Muscle of leg (tissue), 11 donors: ENCODE results near the gene FSD1. TPM values are rescaled to one million over a fixed set of nuclear protein-coding genes. Genes with fewer than 3 reads are reported as not detected.
"Not testable (repeated sequence)": the region's sequence is repeated elsewhere in the genome, so short reads cannot be mapped to it uniquely, and the experiment has no call there.

ENCODE experiments used
- DNase-seq: peaks from one replicate; pipeline ENCODE4 v3.0.0; 2013
- H3K27ac ChIP-seq: one replicate; pipeline ENCODE4 v1.5.1; 2013; ENCODE audit warnings: mild to moderate bottlenecking, low read length, control low read depth
- H3K27me3 ChIP-seq: one replicate; pipeline ENCODE4 v1.6.1; 2013; ENCODE audit warnings: low read length; ENCODE audit not compliant: control insufficient read depth, insufficient read depth
- H3K36me3 ChIP-seq: one replicate; pipeline ENCODE4 v1.6.1; 2013; ENCODE audit warnings: low read length; ENCODE audit not compliant: control insufficient read depth, insufficient read depth
- H3K4me1 ChIP-seq: one replicate; pipeline ENCODE4 v1.6.1; 2013; ENCODE audit warnings: low read length; ENCODE audit not compliant: control insufficient read depth, insufficient read depth
- H3K4me3 ChIP-seq: one replicate; pipeline ENCODE4 v1.5.1; 2013; ENCODE audit warnings: low read length, control low read depth
- H3K9me3 ChIP-seq: replicated peaks from 2 replicates; pipeline ENCODE4 v1.6.1; 2013; ENCODE audit warnings: low read depth, low read length; ENCODE audit not compliant: control insufficient read depth
- WGBS: methylation state at CpG from one replicate; pipeline ENCODE4 v1.1.5; 2013; ENCODE audit warnings: missing lambda C conversion rate; ENCODE audit not compliant: insufficient coverage; 5-methylcytosine and 5-hydroxymethylcytosine counted together
- polyA plus RNA-seq, 8 donors: library from polyadenylated mRNA; unstranded; fragments of 120-200 nt; gene quantifications; one replicate each; pipeline versions ENCODE4 v1.2.1 to v1.2.3, GENCODE V29; 2013; ENCODE audit warnings: inconsistent platforms in 1 of 8, low replicate concordance in 1 of 8; ENCODE audit not compliant: insufficient read length in 8 of 8, insufficient read depth in 1 of 8
- total RNA-seq: library from RNA; stranded (reverse); fragments of 120-200 nt; gene quantifications from one replicate; pipeline ENCODE4 v1.2.4, GENCODE V29; 2013

FSD1 gene
- total and polyA plus RNA-seq, 9 donors = 0.71 to 3.2 (median 2.2) TPM

DNA sequence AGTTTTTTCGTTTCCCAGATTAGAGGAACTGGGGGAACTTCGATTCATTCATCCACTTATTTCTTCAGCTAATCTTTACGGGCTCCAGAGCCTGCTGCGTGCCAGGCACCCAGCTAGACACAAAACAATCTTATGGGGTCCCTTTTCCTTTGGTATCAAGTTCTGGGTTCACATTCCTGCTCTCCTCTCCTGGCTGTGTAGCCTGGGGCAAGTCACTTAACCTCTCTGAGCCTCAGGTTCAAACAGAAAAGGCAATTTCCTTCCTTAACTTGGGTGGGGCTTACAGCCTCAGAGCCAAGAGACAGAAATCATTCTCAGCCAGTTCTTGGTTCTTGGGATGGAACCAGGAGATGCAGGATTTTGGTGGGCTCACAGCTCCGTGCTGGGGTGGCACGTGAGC is 19.4 kb upstream of the FSD1 start:
- H3K9me3 ChIP-seq = no peaks in the 10 kb centered on the region

DNA sequence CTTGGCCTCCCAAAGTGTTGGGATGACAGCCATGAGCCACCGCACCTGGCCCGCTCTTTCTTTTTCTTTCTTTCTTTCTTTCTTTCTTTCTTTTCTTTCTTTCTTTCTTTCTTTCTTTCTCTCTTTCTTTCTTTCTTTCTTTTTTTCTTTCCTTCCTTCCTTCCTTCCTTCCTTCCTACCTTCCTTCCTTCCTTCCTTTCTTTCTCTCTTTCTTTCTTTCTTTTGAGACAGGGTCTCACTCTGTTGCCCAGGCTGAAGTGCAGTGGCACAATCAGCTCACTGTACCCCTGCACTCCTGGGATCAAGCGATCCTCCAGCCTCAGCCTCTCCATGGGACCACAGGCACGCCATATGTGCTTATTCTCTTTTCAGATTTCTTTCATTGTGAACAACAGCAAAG is 18.3 kb upstream of the FSD1 start:
- WGBS = 90% methylated on average over 4 of the region's 4 CpGs
- H3K4me3 ChIP-seq, H3K9me3 ChIP-seq, H3K27me3 ChIP-seq, H3K4me1 ChIP-seq, DNase-seq, H3K27ac ChIP-seq: not testable (repeated sequence)
- H3K36me3 ChIP-seq = peaks cover 25% of the 10 kb centered on the region

More for the DNA sequence above, 19.4 kb upstream of the FSD1 start:
- Histone ChIP-seq H3K4me1 (peaks cover 7% of the 10 kb centered on the region), H3K27me3 (peaks cover 18% of the 10 kb centered on the region), H3K4me3 (no peak overlapping the region), H3K36me3 (peaks cover 22% of the 10 kb centered on the region), H3K27ac (no peak overlapping the region)
- WGBS = 74% methylated on average over 5 of the region's 6 CpGs
- no peak for DNase-seq

DNA sequence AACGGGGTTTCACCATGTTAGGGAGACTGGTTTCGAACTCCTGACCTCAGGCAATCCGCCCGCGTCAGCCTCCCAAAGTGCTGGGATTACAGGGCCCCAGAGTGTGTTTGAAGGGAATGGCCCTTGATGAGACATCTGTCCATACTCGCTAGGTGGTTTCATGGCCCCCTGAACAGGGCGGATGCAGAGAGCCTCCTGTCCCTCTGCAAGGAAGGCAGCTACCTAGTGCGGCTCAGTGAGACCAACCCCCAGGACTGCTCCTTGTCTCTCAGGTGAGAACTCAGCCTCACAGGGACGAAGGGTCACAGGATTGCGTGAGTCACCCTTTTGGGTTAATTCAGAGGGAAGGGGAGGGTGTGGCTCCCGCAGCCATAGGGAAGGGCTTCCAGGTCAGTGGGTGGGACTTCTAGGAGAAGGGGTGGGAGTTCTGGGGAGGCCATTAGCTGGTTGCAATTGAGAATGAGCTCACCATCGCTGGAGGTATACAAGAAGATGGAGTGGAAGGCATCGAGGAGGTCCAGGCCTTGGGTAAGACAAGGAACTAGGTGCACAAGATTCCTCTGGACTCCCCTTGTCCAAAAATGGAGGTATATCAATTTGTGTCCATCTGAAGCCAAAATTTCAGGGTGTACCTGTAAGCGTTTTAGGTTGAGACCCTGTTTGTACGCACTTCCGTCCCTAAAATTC is 16.2 kb upstream of the FSD1 start:
- WGBS = 71% methylated on average over 12 of the region's 16 CpGs
- peaks cover 19% of the 10 kb centered on the region for H3K36me3 ChIP-seq
- H3K9me3 ChIP-seq = no peaks in the 10 kb centered on the region
- H3K4me1 ChIP-seq = no peaks in the 10 kb centered on the region
- H3K4me3 ChIP-seq = no peak overlapping the region
- peaks cover 3% of the 10 kb centered on the region for H3K27me3 ChIP-seq
- DNase-seq = no peak
- H3K27ac ChIP-seq = no peak overlapping the region

DNA sequence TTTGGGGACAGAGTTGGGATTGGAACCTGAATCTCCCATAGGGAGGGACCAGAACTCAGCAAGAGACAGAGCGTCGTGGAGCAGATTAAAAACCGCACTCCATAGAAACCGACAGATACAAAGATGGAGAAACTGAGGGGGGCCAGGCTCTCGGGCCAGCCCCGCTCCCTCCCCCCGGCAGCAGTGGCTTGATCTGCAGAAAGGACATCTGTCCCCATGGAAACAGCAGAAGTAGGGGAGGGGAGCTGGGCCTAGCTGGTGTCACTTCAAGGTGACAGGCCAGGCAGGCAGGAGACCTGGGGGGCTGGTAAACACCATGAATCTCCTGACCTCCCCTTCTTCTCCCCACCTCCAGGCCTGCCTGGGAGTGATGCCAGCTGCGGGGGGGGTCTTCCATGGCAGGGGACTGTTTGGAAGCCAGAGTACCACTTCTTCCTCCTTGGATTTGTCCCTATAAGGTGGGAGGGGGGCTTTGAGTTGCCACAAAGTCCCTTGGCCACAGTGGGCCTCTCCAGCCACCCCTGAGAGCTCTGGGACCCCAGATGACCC is 13.1 kb upstream of the FSD1 start:
- Histone ChIP-seq H3K4me3 (no peak overlapping the region), H3K27me3 (no peaks in the 10 kb centered on the region), H3K9me3 (no peaks in the 10 kb centered on the region), H3K4me1 (peaks cover 5% of the 10 kb centered on the region), H3K36me3 (peaks cover 8% of the 10 kb centered on the region), H3K27ac (no peak overlapping the region)
- WGBS = 55% methylated on average over 7 of the region's 8 CpGs
- DNase-seq = no peak

DNA sequence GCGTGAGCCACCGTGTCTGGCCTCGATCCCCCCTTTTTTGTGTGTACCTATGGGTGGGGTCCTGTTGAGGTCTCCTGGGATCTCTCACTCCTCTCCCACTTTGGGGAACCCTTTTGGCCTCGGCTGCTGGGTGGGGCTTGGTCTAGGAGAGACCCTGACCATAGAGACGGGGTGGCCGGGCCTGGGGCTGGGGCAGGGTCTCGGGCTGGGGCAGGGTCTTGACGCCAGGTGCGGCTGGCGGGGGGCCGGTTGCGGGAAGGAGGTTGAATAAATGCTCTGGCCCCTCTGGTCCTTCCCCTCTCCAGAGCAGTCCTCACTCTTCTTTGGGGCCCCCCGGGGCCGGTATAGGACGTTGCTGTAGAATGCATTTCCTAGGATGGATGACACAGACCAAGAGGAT is 11.9 kb upstream of the FSD1 start:
- Histone ChIP-seq H3K9me3 (no peaks in the 10 kb centered on the region), H3K27me3 (no peaks in the 10 kb centered on the region), H3K36me3 (peaks cover 8% of the 10 kb centered on the region), H3K4me1 (peaks cover 13% of the 10 kb centered on the region), H3K4me3 (no peak overlapping the region), H3K27ac (no peak overlapping the region)
- no peak for DNase-seq
- 100% methylated on average over 2 of the region's 15 CpGs for WGBS

DNA sequence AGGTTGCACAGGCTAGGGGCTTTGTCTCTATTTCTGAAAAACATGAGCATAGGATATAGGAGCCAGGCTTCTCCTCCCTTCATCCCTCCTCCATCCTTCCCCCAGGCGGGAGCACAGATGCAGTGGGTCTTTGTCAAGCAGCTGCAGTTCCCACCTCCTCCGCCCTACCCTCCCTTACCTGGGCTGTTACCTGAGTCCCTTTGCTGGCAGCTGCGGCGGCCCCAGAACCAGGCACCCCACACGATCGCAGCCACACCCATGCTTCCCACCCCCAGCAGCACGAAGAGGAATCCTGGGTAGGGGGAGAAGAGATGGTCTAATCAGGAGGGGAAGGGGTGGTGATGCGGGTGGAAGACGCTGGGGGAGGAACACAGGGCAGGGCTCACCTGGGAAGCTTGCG is 10.0 kb upstream of the FSD1 start:
- no peaks in the 10 kb centered on the region for H3K27me3 ChIP-seq
- no peak overlapping the region for H3K27ac ChIP-seq
- H3K36me3 ChIP-seq = peaks cover 2% of the 10 kb centered on the region
- 56% methylated on average over 2 of the region's 10 CpGs for WGBS
- H3K4me3 ChIP-seq = no peak overlapping the region
- DNase-seq = no peak
- H3K4me1 ChIP-seq = peaks cover 13% of the 10 kb centered on the region
- H3K9me3 ChIP-seq = no peaks in the 10 kb centered on the region

DNA sequence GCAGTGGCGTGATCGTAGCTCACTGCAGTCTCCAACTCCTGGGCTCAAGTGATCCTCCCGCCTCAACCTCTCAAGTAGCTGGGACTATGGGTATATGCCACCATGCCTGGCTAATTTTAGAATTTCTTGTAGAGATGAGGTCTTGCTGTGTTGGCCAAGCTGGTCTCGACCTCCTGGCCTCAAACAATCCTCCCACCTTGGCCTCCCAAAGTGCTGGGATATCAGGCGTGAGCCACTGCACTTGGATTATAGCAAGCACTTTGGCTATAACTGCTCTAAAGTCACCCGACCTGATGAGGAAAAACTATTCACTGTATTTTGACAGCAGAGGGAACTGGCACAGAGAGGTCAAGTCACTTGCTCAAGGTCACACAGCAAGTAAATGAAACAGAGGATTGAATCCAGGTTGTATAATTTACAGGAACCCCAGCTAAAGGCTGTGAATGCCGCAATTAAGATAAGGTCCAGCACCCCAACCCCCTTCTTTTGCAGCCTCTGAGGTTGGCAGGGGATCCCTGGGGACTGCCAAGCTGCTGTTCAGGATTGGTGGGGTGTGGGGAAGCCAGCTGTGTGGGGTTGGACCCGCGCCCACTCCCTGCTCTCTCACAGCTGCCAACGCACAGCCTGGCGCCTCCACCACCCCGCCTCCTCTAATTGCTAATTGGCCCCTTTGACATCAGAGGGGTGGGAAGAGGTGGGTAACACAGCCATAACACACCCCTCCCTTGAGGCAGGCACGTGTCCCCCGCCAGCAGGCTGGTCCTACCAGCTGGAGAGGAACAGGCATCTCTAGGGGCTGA is 8.2 kb upstream of the FSD1 start:
- 47% methylated on average over 4 of the region's 14 CpGs for WGBS
- Histone ChIP-seq H3K4me1 (peaks cover 13% of the 10 kb centered on the region), H3K9me3 (no peaks in the 10 kb centered on the region), H3K4me3 (no peak overlapping the region), H3K27me3 (no peaks in the 10 kb centered on the region), H3K27ac (peak overlapping the region; percentile 20), H3K36me3 (no peaks in the 10 kb centered on the region)
- peak; percentile 78 for DNase-seq

DNA sequence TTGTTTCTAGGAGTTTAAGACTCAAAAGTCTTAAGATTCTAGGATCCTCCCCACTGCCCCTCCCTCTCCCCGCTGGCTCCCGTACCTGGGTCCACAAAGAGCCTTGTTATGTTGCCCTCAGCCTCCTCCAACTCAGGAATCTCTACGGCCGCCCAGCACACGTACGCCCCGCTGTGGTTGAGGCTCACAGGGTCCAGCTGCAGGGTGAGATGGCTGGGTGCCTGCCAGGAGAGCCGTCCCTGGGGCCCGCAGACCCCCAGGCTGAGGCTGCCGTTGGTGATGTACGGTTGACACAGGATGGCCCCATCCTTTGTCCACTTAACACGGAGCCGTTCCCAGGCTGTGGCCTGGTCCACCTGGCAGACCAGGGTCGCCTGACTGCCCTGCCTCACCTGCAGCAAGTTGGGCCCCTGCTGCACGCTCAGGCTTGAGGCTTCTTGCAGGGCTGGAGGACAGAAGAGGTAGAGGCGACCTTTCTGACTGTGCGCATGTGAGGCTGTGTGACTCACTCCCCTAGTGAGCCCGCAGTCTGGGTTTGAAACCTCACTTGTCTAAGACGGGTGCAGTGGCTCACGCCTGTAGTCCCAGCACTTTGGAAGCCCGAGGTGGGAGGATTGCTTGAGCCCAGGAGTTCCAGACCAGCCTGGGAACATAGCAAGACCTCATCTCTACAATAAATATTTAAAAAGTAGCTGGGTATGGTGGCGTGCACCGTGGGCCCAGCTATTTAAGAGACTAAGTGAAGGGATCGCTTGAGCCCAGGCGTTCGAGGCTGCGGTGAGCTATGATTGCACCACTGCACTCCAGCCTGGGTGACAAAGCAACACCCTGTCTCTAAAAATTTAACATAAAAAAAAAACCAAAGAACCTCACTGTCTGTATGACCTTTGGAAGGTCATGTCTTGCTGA is 6.2 kb upstream of the FSD1 start:
- H3K4me1 ChIP-seq = peaks cover 27% of the 10 kb centered on the region
- no peaks in the 10 kb centered on the region for H3K27me3 ChIP-seq
- H3K27ac ChIP-seq = no peak overlapping the region
- no peak overlapping the region for H3K4me3 ChIP-seq
- 46% methylated on average over 9 of the region's 27 CpGs for WGBS
- no peaks in the 10 kb centered on the region for H3K36me3 ChIP-seq
- no peak for DNase-seq
- H3K9me3 ChIP-seq = no peaks in the 10 kb centered on the region

DNA sequence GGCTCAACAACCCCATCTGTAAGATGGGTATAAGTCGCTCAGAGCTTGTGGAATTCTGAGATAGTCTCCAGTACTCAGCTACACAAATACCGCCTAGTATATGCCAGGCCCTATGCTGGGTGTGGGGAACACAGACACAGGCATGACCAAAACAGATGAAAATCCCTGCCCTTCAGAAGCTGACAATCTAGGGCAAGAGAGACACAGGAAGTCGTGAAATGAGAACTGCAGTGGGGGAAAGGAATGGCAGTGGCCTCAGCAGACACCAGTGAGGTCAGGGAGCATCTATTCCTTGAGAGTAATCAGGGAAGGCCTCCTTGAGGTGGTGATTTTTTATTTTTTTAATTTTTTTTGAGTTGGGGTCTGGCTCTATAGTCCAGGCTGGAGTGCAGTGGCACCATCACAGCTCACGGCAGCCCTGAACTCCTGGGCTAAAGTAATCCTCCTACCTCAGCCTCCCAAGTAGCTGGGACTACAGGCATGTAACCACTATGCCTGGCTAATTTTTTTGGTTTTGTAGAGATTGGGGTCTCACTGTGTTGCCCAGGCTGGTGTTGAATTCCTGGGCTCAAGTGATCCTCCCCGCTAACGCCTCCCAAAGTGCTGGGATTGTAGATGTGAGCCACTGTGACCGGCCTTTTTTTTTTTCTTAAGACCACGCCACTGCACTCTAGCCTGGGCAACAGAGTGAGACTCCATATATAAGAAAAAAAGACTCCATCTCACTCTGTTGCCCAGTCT is 5.4 kb upstream of the FSD1 start:
- Histone ChIP-seq H3K27me3 (no peaks in the 10 kb centered on the region), H3K4me1 (peaks cover 28% of the 10 kb centered on the region), H3K27ac (no peak overlapping the region), H3K9me3 (no peaks in the 10 kb centered on the region), H3K36me3 (no peaks in the 10 kb centered on the region), H3K4me3 (no peak overlapping the region)
- DNase-seq = no peak
- WGBS = 73% methylated on average over 3 of the region's 8 CpGs
